K562 (cell line): ENCODE results near the gene GAL3ST3. TPM values are rescaled to one million over a fixed set of nuclear protein-coding genes. Genes with fewer than 3 reads are reported as not detected.

Experiments
- ARID4B ChIP-seq: sonication (generic); formaldehyde crosslinking; IDR thresholded peaks from 2 replicates; pipeline ENCODE4 v1.8.0; 2022; ENCODE audit warnings: mild to moderate bottlenecking, missing genetic modification reagents
- ATF1 ChIP-seq, 2 experiments: fragments of 450-650 bp in 1 of 2; IDR thresholded peaks; 2 replicates each; pipeline ENCODE4 v1.6.1; 2016; ENCODE audit warnings: missing compliant biosample characterization in 1 of 2, missing genetic modification characterization in 1 of 2
- CBFA2T3 ChIP-seq: fragments of 450-650 bp; IDR thresholded peaks from 2 replicates; pipeline ENCODE4 v1.6.1; 2017
- ESRRA ChIP-seq: fragments of 450-650 bp; IDR thresholded peaks from 2 replicates; pipeline ENCODE4 v1.6.1; 2014; ENCODE audit warnings: low read depth, mild to moderate bottlenecking, moderate library complexity, borderline replicate concordance
- KAT2B ChIP-seq: IDR thresholded peaks from one replicate; pipeline ENCODE4 v1.6.1; 2012; ENCODE audit warnings: low read depth, mild to moderate bottlenecking, control low read depth, inconsistent platforms, low read length, moderate library complexity
- LEF1 ChIP-seq: fragments of 450-650 bp; IDR thresholded peaks from 2 replicates; pipeline ENCODE4 v1.6.1; 2016; ENCODE audit warnings: mild to moderate bottlenecking
- PCBP1 ChIP-seq: fragments of 200-400 bp; formaldehyde crosslinking; IDR thresholded peaks from 2 replicates; pipeline ENCODE4 v1.6.1; 2018; ENCODE audit warnings: mild to moderate bottlenecking, low read depth, low read length; ENCODE audit not compliant: poor library complexity, severe bottlenecking
- RB1 ChIP-seq: fragments of 450-650 bp; IDR thresholded peaks from 2 replicates; pipeline ENCODE4 v1.6.1; 2017; ENCODE audit warnings: low read depth, mild to moderate bottlenecking
- SRSF1 ChIP-seq: fragments of 200-400 bp; formaldehyde crosslinking; IDR thresholded peaks from 2 replicates; pipeline ENCODE4 v1.6.1; 2017; ENCODE audit warnings: mild to moderate bottlenecking, low read depth, low read length, moderate library complexity
- TCF7 ChIP-seq: sonication (generic); IDR thresholded peaks from 2 replicates; pipeline ENCODE4 v1.6.1; 2016; ENCODE audit warnings: antibody characterized with exemption, borderline replicate concordance
- USF1 ChIP-seq: sonication (generic); formaldehyde crosslinking; IDR thresholded peaks from 2 replicates; pipeline ENCODE4 v1.9.0; 2022; ENCODE audit warnings: mild to moderate bottlenecking, missing genetic modification reagents
- ZBTB43 ChIP-seq: sonication (generic); formaldehyde crosslinking; IDR thresholded peaks from 2 replicates; pipeline ENCODE4 v1.8.0; 2023; ENCODE audit warnings: mild to moderate bottlenecking, missing genetic modification reagents
- ZNF324 ChIP-seq: fragments of 250-450 bp; sonication (Bioruptor Pico); IDR thresholded peaks from 2 replicates; pipeline ENCODE4 v1.4.0; 2020; ENCODE audit warnings: mild to moderate bottlenecking
- ZNF830 ChIP-seq: fragments of 250-450 bp; sonication (Bioruptor Pico); IDR thresholded peaks from 2 replicates; pipeline ENCODE4 v1.5.0; 2021; ENCODE audit warnings: mild to moderate bottlenecking
- polyA plus RNA-seq, 8 experiments: library from polyadenylated mRNA; depleted of rRNA in 4 of 8; stranded (reverse) in 5 of 8; unstranded in 3 of 8; fragments of >200 nt; fragmentation: Nextera tagmentation in 2 of 8; fragmentation: Illumina TruSeq in 1 of 8; extraction: Ambion mirVana in 2 of 8; extraction: Trizol in 1 of 8; gene quantifications; 2 replicates each; pipeline versions ENCODE4 v1.2.1 to v1.2.3, GENCODE V29; 2011 to 2014; ENCODE audit warnings: inconsistent platforms in 1 of 8, missing spikeins in 1 of 8
- total RNA-seq, 7 experiments: library from RNA; depleted of rRNA in 6 of 7; stranded (reverse); fragments of >200 nt in 6 of 7; fragmentation: Illumina TruSeq in 2 of 7; extraction: Trizol in 2 of 7; gene quantifications; 2 replicates each; pipeline versions ENCODE4 v1.2.1 to v1.2.3, GENCODE V29; 2011 to 2021; ENCODE audit warnings: low replicate concordance in 1 of 7
- TF ChIP-seq, protein P1 (sequence below): IDR thresholded peaks from 2 replicates; pipeline ENCODE4 v1.6.1; 2014; ENCODE audit warnings: antibody characterized with exemption
- TF ChIP-seq, protein P2 (sequence below): fragments of 450-650 bp; formaldehyde crosslinking; IDR thresholded peaks from 2 replicates; pipeline ENCODE4 v1.4.0; 2020; ENCODE audit warnings: mild to moderate bottlenecking, mixed read lengths

The GAL3ST3 gene
- total and polyA plus RNA-seq, 9 of the 15 experiments (the other 6 are each of a cell fraction or from before 2014, with no cell fraction given), result not detected

DNA sequence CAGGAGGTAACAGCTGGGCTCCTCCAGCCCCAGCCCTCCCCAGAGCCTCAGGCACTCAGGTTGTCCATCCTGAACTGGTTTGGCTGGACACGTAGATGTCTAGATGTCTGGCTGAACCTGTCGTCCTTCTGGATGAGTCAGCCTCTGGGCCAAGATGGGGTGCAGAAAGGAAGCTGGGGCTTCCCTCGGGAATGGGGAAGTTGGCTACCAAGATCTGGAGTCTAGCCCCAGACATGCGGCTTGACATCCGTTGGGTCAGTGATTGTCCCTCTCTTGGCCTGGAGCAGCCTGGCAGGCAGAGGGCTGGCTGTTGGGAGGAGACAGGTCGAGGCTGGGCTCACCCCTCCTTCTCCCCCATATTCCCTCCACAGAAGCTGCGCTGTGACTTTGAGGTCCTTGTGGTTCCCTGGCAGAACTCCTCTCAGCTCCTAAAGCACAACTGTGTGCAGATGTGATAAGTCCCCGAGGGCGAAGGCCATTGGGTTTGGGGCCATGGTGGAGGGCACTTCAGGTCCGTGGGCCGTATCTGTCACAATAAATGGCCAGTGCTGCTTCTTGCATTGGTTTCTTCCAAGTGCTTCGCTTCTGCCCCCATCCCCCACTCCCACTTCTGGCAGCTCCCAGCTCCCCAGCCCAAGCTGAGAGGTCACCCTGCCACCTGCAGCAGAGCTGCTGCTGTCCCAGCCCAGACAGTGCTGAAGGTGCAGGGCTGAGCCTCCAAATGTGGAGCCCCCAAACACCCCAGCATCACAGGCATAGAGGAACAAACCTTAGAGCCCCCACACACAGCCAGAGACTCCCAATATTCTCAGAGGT lies 35.8 kb downstream of the GAL3ST3 start (continued):
- peak; percentile 59; the same call in 1 of the 2 replicates for TF ChIP-seq ARID4B
- no peak for TF ChIP-seq LEF1
- no peak for TF ChIP-seq ZNF324 (CRISPR knock-in tag)
- TF ChIP-seq, protein P1, sequence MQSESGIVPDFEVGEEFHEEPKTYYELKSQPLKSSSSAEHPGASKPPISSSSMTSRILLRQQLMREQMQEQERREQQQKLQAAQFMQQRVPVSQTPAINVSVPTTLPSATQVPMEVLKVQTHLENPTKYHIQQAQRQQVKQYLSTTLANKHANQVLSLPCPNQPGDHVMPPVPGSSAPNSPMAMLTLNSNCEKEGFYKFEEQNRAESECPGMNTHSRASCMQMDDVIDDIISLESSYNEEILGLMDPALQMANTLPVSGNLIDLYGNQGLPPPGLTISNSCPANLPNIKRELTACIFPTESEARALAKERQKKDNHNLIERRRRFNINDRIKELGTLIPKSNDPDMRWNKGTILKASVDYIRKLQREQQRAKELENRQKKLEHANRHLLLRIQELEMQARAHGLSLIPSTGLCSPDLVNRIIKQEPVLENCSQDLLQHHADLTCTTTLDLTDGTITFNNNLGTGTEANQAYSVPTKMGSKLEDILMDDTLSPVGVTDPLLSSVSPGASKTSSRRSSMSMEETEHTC, result no peak
- no peak for TF ChIP-seq TCF7
- TF ChIP-seq ZNF830 (CRISPR knock-in tag), result no peak
- TF ChIP-seq, protein P2, sequence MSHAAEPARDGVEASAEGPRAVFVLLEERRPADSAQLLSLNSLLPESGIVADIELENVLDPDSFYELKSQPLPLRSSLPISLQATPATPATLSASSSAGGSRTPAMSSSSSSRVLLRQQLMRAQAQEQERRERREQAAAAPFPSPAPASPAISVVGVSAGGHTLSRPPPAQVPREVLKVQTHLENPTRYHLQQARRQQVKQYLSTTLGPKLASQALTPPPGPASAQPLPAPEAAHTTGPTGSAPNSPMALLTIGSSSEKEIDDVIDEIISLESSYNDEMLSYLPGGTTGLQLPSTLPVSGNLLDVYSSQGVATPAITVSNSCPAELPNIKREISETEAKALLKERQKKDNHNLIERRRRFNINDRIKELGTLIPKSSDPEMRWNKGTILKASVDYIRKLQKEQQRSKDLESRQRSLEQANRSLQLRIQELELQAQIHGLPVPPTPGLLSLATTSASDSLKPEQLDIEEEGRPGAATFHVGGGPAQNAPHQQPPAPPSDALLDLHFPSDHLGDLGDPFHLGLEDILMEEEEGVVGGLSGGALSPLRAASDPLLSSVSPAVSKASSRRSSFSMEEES (CRISPR knock-in tag), result no peak
- no peak for TF ChIP-seq PCBP1
- TF ChIP-seq SRSF1, result no peak
- no peak for TF ChIP-seq RB1
- 0 out of 2 replicates have a peak, but pooled peaks have one; percentile 9 for TF ChIP-seq ESRRA
- TF ChIP-seq KAT2B, result no peak
- no peak for TF ChIP-seq ZBTB43 (CRISPR knock-in tag)
- peak; percentile 66 for TF ChIP-seq CBFA2T3
- TF ChIP-seq ATF1 (CRISPR knock-in tag; IDR thresholded peaks at IDR 0.05), result no peak
- TF ChIP-seq ATF1 (tag; IDR thresholded peaks at IDR 0.05), result no peak
- no peak; the same call in 1 of the 2 replicates for TF ChIP-seq USF1
